HG02938 (cell line): ENCODE measurements around the gene RALGPS1.
A peak's percentile ranks its signal among the peaks of the same experiment; 100 is the strongest.

Experiments
- ATAC-seq: cut with Tn5 transposase; IDR thresholded peaks from one replicate; pipeline ENCODE4 v1.9.1; 2021; ENCODE audit warnings: mild to moderate bottlenecking, moderate library complexity; ENCODE audit not compliant: unreplicated experiment

RALGPS1 gene

GRCh38 chr9:127233989-127234388 is 319.4 kb downstream of the RALGPS1 start:
- no peak for ATAC-seq

- no peak for ATAC-seq
Measured at GRCh38 chr9:127237801-127238200, 323.2 kb downstream of the RALGPS1 start.

GRCh38 chr9:127241354-127241753 is 326.8 kb downstream of the RALGPS1 start:
- ATAC-seq = no peak

- ATAC-seq = peak; percentile 100
Measured at GRCh38 chr9:127244609-127245601, 330.3 kb downstream of the RALGPS1 start.

GRCh38 chr9:127245637-127246164 is 331.1 kb downstream of the RALGPS1 start:
- ATAC-seq = no peak

GRCh38 chr9:127248241-127248640 is 333.7 kb downstream of the RALGPS1 start:
- ATAC-seq = no peak

GRCh38 chr9:127249877-127250276 is 335.3 kb downstream of the RALGPS1 start:
- ATAC-seq = no peak

GRCh38 chr9:127250896-127251391 is 336.4 kb downstream of the RALGPS1 start:
- ATAC-seq = no peak

- ATAC-seq = no peak
Measured at GRCh38 chr9:127252410-127253318, 338.1 kb downstream of the RALGPS1 start.

- ATAC-seq = no peak
Measured at GRCh38 chr9:127253446-127253845, 338.9 kb downstream of the RALGPS1 start.

- no peak for ATAC-seq
Measured at GRCh38 chr9:127255692-127256091, 341.1 kb downstream of the RALGPS1 start.

GRCh38 chr9:127256324-127256723 is 341.7 kb downstream of the RALGPS1 start:
- no peak for ATAC-seq

- ATAC-seq = no peak
Measured at GRCh38 chr9:127258606-127259471, 344.3 kb downstream of the RALGPS1 start.

GRCh38 chr9:127262602-127263001 is 348.0 kb downstream of the RALGPS1 start:
- no peak for ATAC-seq

GRCh38 chr9:127263237-127263636 is 348.7 kb downstream of the RALGPS1 start:
- no peak for ATAC-seq

- no peak for ATAC-seq
Measured at GRCh38 chr9:127263664-127264063, 349.1 kb downstream of the RALGPS1 start.

- ATAC-seq = no peak
Measured at GRCh38 chr9:127264462-127265219, 350.1 kb downstream of the RALGPS1 start, which contains the start of gene GARNL3. Gene GARNL3, plus strand, starts transcription at chr9:127264774. Its CDS starts 104 bp downstream, at chr9:127264878.

GRCh38 chr9:127267793-127268525 is 353.4 kb downstream of the RALGPS1 start:
- ATAC-seq = no peak
